ENCODE data around the gene SP140.
"Not testable (repeated sequence)": the region's sequence is repeated elsewhere in the genome, so short reads cannot be mapped to it uniquely, and the experiment has no call there.

SP140 gene

DNA sequence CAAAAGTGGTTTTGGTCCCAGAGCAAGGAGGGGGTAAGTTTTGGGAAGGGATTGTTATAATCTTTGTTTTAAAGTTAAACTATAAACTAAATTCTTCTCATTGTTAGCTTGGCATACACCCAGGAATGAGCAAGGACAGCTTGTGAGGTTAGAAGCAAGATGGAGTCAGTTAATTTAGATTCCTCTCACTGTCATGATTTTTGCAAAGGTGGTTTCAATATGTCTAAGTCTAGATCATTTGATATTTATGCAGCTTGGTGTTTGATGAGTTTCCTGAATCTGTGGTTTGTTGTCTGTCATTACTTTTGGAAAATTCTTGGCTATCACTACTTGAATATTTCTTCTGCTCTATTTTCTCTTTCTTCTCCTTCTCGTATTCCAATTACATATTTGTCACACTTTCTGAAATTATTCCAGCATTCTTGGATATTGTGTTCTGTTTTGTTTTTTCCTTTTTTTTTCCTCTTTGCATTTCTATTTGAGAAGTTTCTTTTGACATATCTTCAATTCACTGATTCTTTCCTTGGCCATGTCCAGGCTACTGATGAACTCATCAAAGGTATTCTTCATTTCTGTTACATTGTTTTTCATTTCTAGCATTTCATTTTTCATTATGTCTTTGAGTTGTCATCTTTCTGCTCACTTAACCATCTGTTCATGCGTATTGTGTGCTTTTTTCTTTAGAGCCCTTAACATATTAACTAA, 5.1 kb downstream of the SP140 start:
- Histone ChIP-seq H3K9me3 (ENCODE audit: control insufficient read depth, low read length) (no peaks in the 10 kb centered on the region), H3K9ac (ENCODE audit: low read length) (no peak overlapping the region), H3K4me3 (ENCODE audit: low read length) (no peak overlapping the region)

DNA sequence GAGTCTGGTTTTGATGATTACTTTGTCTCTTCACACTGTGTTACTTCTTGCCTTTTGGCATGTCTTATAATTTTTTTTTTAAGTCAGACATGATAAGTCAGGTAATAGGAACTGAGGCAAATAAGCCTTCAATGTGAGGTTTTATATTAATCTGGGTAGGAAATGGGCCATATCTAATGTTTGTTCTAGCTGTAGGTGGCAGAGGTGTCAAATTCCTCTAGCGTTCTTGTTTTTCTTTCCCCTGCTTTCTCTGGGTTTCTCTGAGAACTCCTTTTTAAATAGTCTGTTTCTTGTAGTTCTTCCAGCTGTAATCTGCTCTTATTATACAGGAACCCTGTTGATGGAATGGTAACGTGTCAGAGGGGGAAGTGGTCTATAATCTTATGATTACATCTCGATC, 5.7 kb downstream of the SP140 start:
- no peak overlapping the region for H3K4me3 ChIP-seq (ENCODE audit: low read length)
- no peaks in the 10 kb centered on the region for H3K36me3 ChIP-seq (ENCODE audit: control insufficient read depth, insufficient read depth, low read length)
- H3K9ac ChIP-seq (ENCODE audit: low read length), result no peak overlapping the region
- H3K9me3 ChIP-seq (ENCODE audit: control insufficient read depth, low read length), result no peaks in the 10 kb centered on the region
- H3K27me3 ChIP-seq (ENCODE audit: control insufficient read depth, insufficient read depth, low read length), result no peaks in the 10 kb centered on the region
- no peaks in the 10 kb centered on the region for H3K4me1 ChIP-seq (ENCODE audit: control insufficient read depth, insufficient read depth, low read length)

More for the DNA sequence above, 5.1 kb downstream of the SP140 start:
- no peaks in the 10 kb centered on the region for H3K4me1 ChIP-seq (ENCODE audit: control insufficient read depth, insufficient read depth, low read length)
- no peaks in the 10 kb centered on the region for H3K36me3 ChIP-seq (ENCODE audit: control insufficient read depth, insufficient read depth, low read length)
- H3K27me3 ChIP-seq (ENCODE audit: control insufficient read depth, insufficient read depth, low read length), result no peaks in the 10 kb centered on the region

DNA sequence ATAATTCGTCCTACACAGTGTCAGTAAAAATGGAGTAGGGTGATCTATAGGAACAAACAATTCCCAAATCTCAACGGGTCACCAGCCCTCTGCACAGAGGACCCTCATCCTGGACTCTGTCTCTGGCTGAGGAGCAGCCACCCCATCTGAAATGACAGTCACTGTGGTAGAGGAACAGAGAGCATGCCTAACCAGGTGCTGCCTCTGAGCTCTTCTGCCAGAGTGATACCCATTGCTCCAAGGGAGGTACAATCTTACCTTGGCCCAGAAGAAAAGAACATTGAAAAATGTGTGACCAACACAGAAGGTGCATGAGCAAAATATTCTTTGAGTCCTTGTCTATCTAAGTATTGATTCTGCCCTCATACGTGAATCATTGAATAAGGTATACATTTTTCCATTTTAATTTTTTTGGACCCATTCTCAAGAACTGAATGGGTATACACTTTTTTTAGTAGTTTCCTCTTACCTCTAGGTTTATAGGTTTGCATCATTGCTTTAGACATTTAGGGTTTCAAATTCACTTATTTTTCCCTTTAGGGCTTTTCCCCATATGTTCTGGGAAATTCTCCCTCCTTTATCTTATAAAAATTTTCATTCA, 8.7 kb downstream of the SP140 start:
- no peaks in the 10 kb centered on the region for H3K9me3 ChIP-seq (ENCODE audit: control insufficient read depth, low read length)
- H3K4me3 ChIP-seq (ENCODE audit: low read length), result no peak overlapping the region
- no peak overlapping the region for H3K9ac ChIP-seq (ENCODE audit: low read length)
- H3K27me3 ChIP-seq (ENCODE audit: control insufficient read depth, insufficient read depth, low read length), result no peaks in the 10 kb centered on the region
- H3K36me3 ChIP-seq (ENCODE audit: control insufficient read depth, insufficient read depth, low read length), result no peaks in the 10 kb centered on the region
- H3K4me1 ChIP-seq (ENCODE audit: control insufficient read depth, insufficient read depth, low read length), result no peaks in the 10 kb centered on the region

DNA sequence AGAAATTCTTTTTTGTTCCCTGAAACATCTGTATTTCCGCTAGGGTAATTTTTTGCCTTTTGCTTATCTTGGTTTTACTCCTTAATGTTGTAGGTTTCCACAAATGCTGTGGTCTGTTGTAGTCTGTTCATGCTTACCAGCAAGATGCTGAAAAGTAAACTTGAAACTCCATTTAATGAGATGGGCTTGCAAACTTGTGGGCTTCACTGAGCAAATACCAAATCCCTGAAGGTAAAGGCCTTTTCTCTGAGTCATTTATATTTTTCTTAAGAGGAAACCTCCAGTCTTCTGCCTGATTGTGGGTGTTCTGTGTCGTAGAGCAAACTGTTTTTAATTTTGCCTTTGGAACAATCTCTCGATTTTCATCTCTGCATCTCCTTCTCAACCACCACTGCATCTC, 9.3 kb downstream of the SP140 start:
- Histone ChIP-seq H3K9ac (ENCODE audit: low read length) (no peak overlapping the region), H3K27me3 (ENCODE audit: control insufficient read depth, insufficient read depth, low read length) (no peaks in the 10 kb centered on the region), H3K4me3 (ENCODE audit: low read length) (no peak overlapping the region), H3K36me3 (ENCODE audit: control insufficient read depth, insufficient read depth, low read length) (no peaks in the 10 kb centered on the region), H3K9me3 (ENCODE audit: control insufficient read depth, low read length) (no peaks in the 10 kb centered on the region), H3K4me1 (ENCODE audit: control insufficient read depth, insufficient read depth, low read length) (no peaks in the 10 kb centered on the region)

DNA sequence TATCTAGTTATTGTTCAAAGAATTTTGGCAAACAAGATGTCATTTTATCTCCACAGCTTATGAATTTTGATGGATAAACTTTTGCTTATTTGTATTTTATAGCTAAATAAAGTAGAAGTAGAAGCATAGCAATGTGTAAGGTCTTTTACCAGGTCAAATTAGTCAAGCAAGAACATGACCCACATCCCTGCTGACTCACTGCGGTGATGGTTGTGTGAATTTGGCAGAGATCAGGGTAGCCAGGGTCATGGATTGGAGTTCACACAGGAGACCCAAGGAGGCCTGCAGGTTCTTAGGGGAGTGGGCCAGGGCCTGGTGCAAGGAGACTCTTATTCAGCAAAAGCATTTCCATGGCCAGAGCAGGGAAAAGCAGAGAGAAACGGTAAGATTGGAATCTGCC, 18.7 kb downstream of the SP140 start:
- Histone ChIP-seq H3K4me3 (ENCODE audit: low read length) (no peak overlapping the region), H3K4me1 (ENCODE audit: control insufficient read depth, insufficient read depth, low read length) (no peaks in the 10 kb centered on the region), H3K36me3 (ENCODE audit: control insufficient read depth, insufficient read depth, low read length) (no peaks in the 10 kb centered on the region), H3K9me3 (ENCODE audit: control insufficient read depth, low read length) (no peaks in the 10 kb centered on the region), H3K27me3 (ENCODE audit: control insufficient read depth, insufficient read depth, low read length) (peaks cover 5% of the 10 kb centered on the region), H3K9ac (ENCODE audit: low read length) (no peak overlapping the region)

DNA sequence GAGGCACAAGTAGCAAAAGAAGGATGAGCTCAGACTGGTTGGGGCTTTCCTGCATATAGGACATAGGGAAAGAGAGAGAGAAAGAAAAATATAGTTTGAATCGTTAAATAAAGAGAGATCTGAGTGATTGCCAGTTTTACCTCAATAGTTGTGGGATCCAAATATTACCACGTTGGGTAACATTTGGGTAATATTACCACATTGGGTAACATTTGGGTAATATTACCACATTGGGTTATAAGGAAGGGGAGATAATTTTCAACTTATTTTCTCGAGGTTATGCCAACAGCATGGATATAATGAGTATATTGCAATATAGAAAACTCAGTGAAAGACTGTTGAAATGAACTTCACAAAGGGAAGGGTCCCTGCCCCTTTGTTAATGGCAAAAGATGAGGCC, 20.7 kb downstream of the SP140 start:
- Histone ChIP-seq H3K36me3 (ENCODE audit: control insufficient read depth, insufficient read depth, low read length) (no peaks in the 10 kb centered on the region), H3K4me1 (ENCODE audit: control insufficient read depth, insufficient read depth, low read length) (no peaks in the 10 kb centered on the region), H3K4me3 (ENCODE audit: low read length) (no peak overlapping the region), H3K27me3 (ENCODE audit: control insufficient read depth, insufficient read depth, low read length) (peaks cover 5% of the 10 kb centered on the region), H3K9me3 (ENCODE audit: control insufficient read depth, low read length) (no peaks in the 10 kb centered on the region), H3K9ac (ENCODE audit: low read length) (no peak overlapping the region)

DNA sequence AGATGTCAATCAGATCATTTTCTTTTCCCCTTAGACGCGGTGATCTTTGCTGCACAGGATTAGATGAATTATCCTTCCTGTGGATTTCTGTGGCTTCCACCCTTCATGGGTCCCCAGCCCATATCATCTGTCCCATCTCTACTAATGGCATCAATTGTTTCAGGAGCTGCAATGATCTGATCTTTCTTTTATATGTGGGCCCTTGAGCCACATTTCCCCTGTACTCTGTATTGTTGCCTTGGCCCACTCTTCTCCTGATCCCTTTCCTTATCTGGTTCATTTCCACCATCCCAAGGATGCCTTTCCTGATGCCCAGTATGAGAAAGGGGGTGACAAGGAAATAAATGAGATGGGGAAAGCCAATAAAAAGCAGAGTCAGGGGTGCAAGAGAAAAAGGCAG, 24.7 kb downstream of the SP140 start:
- H3K36me3 ChIP-seq (ENCODE audit: control insufficient read depth, insufficient read depth, low read length), result no peaks in the 10 kb centered on the region
- no peak overlapping the region for H3K9ac ChIP-seq (ENCODE audit: low read length)
- no peak overlapping the region for H3K4me3 ChIP-seq (ENCODE audit: low read length)
- H3K27me3 ChIP-seq (ENCODE audit: control insufficient read depth, insufficient read depth, low read length), result no peaks in the 10 kb centered on the region
- no peaks in the 10 kb centered on the region for H3K9me3 ChIP-seq (ENCODE audit: control insufficient read depth, low read length)
- no peaks in the 10 kb centered on the region for H3K4me1 ChIP-seq (ENCODE audit: control insufficient read depth, insufficient read depth, low read length)

DNA sequence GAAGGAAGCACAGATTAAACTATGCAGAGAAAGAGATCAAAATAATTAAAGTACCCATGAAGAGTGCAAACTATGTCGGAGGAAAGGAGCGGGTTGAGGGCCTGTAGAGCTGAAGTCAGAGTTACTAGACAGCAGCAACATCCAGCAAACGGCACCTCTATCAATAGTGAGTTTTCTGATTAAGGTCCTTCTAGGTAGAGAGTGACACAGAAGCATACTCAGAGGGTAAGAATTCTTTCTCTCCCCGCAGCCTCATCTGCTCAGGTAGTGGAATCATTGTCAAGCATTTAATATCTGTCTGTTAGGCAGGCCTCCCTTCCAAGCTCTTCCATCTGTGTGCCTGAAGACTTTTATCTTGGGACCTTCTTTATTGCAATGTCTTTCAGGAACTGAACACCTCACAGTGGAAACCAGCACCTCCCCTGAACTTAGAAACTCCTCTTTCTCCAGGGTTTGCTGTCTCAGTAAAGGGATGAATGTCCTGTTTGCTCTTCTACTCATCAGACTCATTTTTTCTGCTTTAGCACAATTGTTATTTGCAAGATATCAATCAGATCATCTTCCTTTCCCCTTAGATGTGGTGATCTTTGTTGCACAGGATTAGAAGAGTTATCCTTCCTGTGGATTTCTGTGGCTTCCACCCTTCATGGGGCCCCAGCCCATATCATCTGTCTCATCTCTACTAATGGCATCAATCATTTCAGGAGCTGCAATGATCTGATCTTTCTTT, 28.8 kb downstream of the SP140 start:
- H3K9me3 ChIP-seq (ENCODE audit: control insufficient read depth, low read length), result no peaks in the 10 kb centered on the region
- H3K4me1 ChIP-seq (ENCODE audit: control insufficient read depth, insufficient read depth, low read length), result no peaks in the 10 kb centered on the region
- H3K27me3 ChIP-seq (ENCODE audit: control insufficient read depth, insufficient read depth, low read length), result no peaks in the 10 kb centered on the region
- no peak overlapping the region for H3K4me3 ChIP-seq (ENCODE audit: low read length)
- H3K36me3 ChIP-seq (ENCODE audit: control insufficient read depth, insufficient read depth, low read length), result no peaks in the 10 kb centered on the region
- no peak overlapping the region for H3K9ac ChIP-seq (ENCODE audit: low read length)

DNA sequence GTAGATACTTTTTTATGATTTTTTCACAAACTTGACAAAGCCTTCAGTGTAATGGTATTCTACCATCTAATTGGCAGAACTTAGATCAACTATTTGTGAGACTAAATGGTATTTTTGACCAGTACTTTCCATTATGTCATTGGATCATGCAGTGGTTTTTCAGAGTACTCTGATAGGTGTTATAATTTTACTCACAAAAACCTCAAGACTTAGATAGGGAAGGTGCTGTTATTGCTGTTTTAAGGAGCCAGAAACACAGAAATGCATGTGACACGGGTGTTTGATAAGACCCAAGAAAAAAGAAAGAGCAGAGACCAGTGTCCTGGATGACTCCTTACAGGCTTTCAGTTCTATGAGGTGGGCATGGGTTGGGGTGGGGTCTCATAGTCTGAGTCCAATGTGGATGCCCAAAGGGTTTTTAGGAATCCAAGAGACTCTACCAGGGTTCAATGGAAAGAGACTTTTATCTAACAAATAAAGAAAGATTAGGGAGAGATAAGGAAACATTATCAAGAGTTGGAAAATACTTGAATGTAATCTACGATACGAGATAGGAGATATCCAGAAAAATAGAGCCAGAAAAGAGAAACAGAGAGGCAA, 31.3 kb downstream of the SP140 start:
- no peaks in the 10 kb centered on the region for H3K4me1 ChIP-seq (ENCODE audit: control insufficient read depth, insufficient read depth, low read length)
- H3K36me3 ChIP-seq (ENCODE audit: control insufficient read depth, insufficient read depth, low read length), result no peaks in the 10 kb centered on the region
- no peak overlapping the region for H3K9ac ChIP-seq (ENCODE audit: low read length)
- H3K9me3 ChIP-seq (ENCODE audit: control insufficient read depth, low read length), result no peaks in the 10 kb centered on the region
- H3K4me3 ChIP-seq (ENCODE audit: low read length), result no peak overlapping the region
- H3K27me3 ChIP-seq (ENCODE audit: control insufficient read depth, insufficient read depth, low read length), result no peaks in the 10 kb centered on the region

DNA sequence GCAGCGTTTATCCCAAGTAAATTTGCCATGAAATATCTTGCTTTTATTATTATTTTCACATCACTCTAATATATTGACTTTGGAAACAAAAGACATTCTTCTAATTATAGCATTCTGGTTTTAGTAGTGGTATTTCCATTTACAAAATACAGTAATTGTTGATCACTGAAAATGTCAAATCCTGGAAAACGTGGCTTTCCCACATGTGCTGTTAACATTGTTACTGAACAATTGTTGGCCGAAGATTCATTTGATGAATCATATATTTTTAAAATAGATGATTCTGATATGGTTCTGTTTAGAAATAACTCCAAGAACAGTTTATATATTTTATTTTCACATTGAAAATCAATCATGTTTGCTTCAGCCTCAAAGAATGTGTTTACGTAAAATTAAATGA, 32.9 kb downstream of the SP140 start:
- Histone ChIP-seq H3K4me3 (ENCODE audit: low read length) (no peak overlapping the region), H3K27me3 (ENCODE audit: control insufficient read depth, insufficient read depth, low read length) (no peaks in the 10 kb centered on the region), H3K9ac (ENCODE audit: low read length) (no peak overlapping the region), H3K9me3 (ENCODE audit: control insufficient read depth, low read length) (no peaks in the 10 kb centered on the region), H3K36me3 (ENCODE audit: control insufficient read depth, insufficient read depth, low read length) (no peaks in the 10 kb centered on the region), H3K4me1 (ENCODE audit: control insufficient read depth, insufficient read depth, low read length) (no peaks in the 10 kb centered on the region)

DNA sequence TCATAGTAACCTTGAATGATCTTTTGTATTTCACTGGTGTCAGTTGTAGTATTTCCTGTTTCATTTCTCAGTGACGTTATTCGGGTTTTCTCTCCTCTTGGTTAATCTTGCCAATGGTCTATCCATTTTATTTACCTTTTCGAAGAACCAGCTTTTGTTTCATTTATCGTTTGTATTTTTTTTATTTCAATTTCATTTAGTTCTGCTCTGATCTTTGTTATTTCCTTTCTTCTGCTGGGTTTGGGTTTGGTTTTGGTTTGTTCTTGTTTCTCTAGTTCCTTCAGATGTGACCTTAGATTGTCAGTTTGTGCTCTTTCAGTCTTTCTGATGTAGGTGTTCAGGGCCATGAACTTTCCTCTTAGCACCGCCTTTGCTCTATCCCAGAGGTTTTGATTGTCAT, 36.7 kb downstream of the SP140 start:
- no peaks in the 10 kb centered on the region for H3K27me3 ChIP-seq (ENCODE audit: control insufficient read depth, insufficient read depth, low read length)
- H3K9me3 ChIP-seq (ENCODE audit: control insufficient read depth, low read length), result no peaks in the 10 kb centered on the region
- no peak overlapping the region for H3K9ac ChIP-seq (ENCODE audit: low read length)
- no peaks in the 10 kb centered on the region for H3K4me1 ChIP-seq (ENCODE audit: control insufficient read depth, insufficient read depth, low read length)
- no peaks in the 10 kb centered on the region for H3K36me3 ChIP-seq (ENCODE audit: control insufficient read depth, insufficient read depth, low read length)
- no peak overlapping the region for H3K4me3 ChIP-seq (ENCODE audit: low read length)

DNA sequence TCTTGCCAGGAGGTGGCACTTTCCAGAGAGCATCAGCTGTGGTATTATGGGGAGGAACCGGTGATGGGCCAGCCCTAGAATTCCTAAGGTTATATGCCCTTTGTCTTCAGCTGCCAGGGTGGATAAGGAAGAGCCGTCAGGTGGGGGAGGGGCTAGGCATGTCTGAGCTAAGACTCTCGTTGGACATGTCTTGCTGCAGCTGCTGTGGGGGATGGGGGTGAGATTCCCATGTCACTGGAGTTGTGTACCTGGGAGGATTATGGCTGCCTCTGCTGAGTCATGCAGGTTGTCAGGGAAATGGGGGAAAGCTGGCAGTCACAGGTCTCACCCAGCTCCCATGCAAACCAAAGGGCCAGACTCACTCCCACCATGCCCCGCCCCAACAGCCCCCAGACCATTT, 39.4 kb downstream of the SP140 start:
- H3K4me3 ChIP-seq (ENCODE audit: low read length); H3K27me3 ChIP-seq (ENCODE audit: control insufficient read depth, insufficient read depth, low read length); H3K9ac ChIP-seq (ENCODE audit: low read length); H3K9me3 ChIP-seq (ENCODE audit: control insufficient read depth, low read length); H3K4me1 ChIP-seq (ENCODE audit: control insufficient read depth, insufficient read depth, low read length); H3K36me3 ChIP-seq (ENCODE audit: control insufficient read depth, insufficient read depth, low read length): not testable (repeated sequence)
